Sigmoid colon (tissue), 7 donors: ENCODE results near the gene PSME3IP1. TPM values are rescaled to one million over a fixed set of nuclear protein-coding genes. Genes with fewer than 3 reads are reported as not detected.
"Not testable (repeated sequence)": the region's sequence is repeated elsewhere in the genome, so short reads cannot be mapped to it uniquely, and the experiment has no call there.

Experiments
- DNase-seq: peaks from one replicate; pipeline ENCODE4 v3.0.0-alpha.2; 2019
- H3K27ac ChIP-seq, 4 donors: fragments of 200-600 bp; sonication (generic); one replicate each; pipeline ENCODE4 v1.5.1; 2016 to 2019; ENCODE audit warnings: mild to moderate bottlenecking in 1 of 4
- H3K27me3 ChIP-seq, 3 donors: fragments of 200-600 bp; sonication (generic); one replicate each; pipeline ENCODE4 v1.5.1; 2019; ENCODE audit warnings: mild to moderate bottlenecking in 1 of 3
- H3K36me3 ChIP-seq, 4 donors: fragments of 200-600 bp; sonication (generic); one replicate each; pipeline ENCODE4 v1.5.1; 2016 to 2019
- H3K4me1 ChIP-seq, 4 donors: fragments of 200-600 bp; sonication (generic); one replicate each; pipeline ENCODE4 v1.5.1; 2017 to 2019
- H3K4me3 ChIP-seq, 4 donors: fragments of 200-600 bp; sonication (generic); one replicate each; pipeline ENCODE4 v1.5.1; 2017 to 2019; ENCODE audit warnings: mild to moderate bottlenecking in 2 of 4, moderate library complexity in 1 of 4
- H3K9me3 ChIP-seq, 4 donors: fragments of 200-600 bp in 3 of 4; sonication (generic) in 3 of 4; one replicate each; pipeline versions ENCODE4 v1.5.1 to v1.6.1; 2013 to 2019
- EP300 ChIP-seq, 4 donors: sonication (generic); formaldehyde crosslinking; IDR thresholded peaks; one replicate each; pipeline ENCODE4 v1.6.1; 2017; ENCODE audit warnings: antibody characterized with exemption in 4 of 4
- POLR2A ChIP-seq, 2 donors: fragments of 450-650 bp; IDR thresholded peaks; one replicate each; pipeline ENCODE4 v1.6.1; 2016; ENCODE audit warnings: antibody characterized with exemption in 2 of 2, mild to moderate bottlenecking in 2 of 2, moderate library complexity in 2 of 2
- POLR2AphosphoS5 ChIP-seq, 4 donors: sonication (generic); formaldehyde crosslinking; IDR thresholded peaks; one replicate each; pipeline ENCODE4 v1.6.1; 2017; ENCODE audit warnings: antibody characterized with exemption in 4 of 4
- WGBS, 2 donors: extraction: QIAGEN DNeasy Blood & Tissue Kit; methylation state at CpG; one replicate each; pipeline ENCODE4 v1.1.7; 2013; 5-methylcytosine and 5-hydroxymethylcytosine counted together
- intact Hi-C: fragments of 100-400 bp; cut with DNase I; formaldehyde crosslinking; loops from one replicate; pipeline ENCODE4 v1.15.1; 2023
- polyA plus RNA-seq, 3 donors: library from polyadenylated mRNA; stranded (reverse); fragments of 200-250 nt; gene quantifications; one replicate each; pipeline ENCODE4 v1.2.3, GENCODE V29; 2013
- total RNA-seq, 4 donors: library from RNA; depleted of rRNA; stranded (reverse); fragments of >200 nt; gene quantifications; one replicate each; pipeline ENCODE4 v1.1.0, GENCODE V29; 2016
- TF ChIP-seq, protein P1 (sequence below), 4 experiments: fragments of 450-650 bp in 3 of 4; fragments of 200-600 bp in 1 of 4; IDR thresholded peaks; one replicate each; pipeline ENCODE4 v1.5.1; 2016 to 2019; ENCODE audit warnings: antibody characterized with exemption in 4 of 4, mild to moderate bottlenecking in 3 of 4, moderate library complexity in 2 of 4
- donor health status: healthy with polysubstance abuse.
- donor health status: Bipolar disorder and iron deficiency.
- donor health status: healthy.

Gene PSME3IP1
- total and polyA plus RNA-seq, 7 donors = 60.1 to 81.3 (median 73.9) TPM

DNA sequence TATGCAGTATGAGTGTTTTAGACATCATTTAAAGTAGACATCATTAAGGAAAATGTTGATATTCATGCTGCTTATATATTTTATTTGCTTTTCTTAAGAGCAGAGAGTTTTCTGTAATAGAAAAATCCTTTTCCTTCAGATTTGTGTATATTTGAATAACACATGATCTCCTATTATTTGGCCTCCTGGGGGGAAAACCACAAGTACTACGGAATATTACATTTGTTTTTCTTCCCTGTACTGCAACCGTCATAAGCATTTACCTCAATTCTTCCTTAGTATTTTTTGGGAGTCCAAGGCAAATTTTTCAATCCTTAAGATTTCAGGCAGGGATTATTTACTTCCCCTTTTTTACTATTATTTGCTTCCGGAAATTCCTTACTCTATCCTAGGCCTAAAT is 6.3 kb upstream of the PSME3IP1 start:
- Histone ChIP-seq H3K4me1 (peaks cover 0 to 96% (median 86%) of the 10 kb centered on the region in 4 donors), H3K4me3 (no peak overlapping the region), H3K36me3 (no peaks in the 10 kb centered on the region), H3K27me3 (no peaks in the 10 kb centered on the region), H3K9me3 (no peaks in the 10 kb centered on the region), H3K27ac (peak overlapping the region in 2 of 4 donors; percentile 73 to 82)
- intact Hi-C loops = no loop called here
- DNase-seq = no peak
- TF ChIP-seq EP300 (IDR thresholded peaks at IDR 0.05) (no peak), POLR2AphosphoS5 (IDR thresholded peaks at IDR 0.05) (no peak), POLR2A (IDR thresholded peaks at IDR 0.05) (no peak)
- TF ChIP-seq, protein P1, sequence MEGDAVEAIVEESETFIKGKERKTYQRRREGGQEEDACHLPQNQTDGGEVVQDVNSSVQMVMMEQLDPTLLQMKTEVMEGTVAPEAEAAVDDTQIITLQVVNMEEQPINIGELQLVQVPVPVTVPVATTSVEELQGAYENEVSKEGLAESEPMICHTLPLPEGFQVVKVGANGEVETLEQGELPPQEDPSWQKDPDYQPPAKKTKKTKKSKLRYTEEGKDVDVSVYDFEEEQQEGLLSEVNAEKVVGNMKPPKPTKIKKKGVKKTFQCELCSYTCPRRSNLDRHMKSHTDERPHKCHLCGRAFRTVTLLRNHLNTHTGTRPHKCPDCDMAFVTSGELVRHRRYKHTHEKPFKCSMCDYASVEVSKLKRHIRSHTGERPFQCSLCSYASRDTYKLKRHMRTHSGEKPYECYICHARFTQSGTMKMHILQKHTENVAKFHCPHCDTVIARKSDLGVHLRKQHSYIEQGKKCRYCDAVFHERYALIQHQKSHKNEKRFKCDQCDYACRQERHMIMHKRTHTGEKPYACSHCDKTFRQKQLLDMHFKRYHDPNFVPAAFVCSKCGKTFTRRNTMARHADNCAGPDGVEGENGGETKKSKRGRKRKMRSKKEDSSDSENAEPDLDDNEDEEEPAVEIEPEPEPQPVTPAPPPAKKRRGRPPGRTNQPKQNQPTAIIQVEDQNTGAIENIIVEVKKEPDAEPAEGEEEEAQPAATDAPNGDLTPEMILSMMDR (IDR thresholded peaks at IDR 0.05) = no peak
- WGBS, 2 donors = 86 to 94% methylated on average over 3 of the region's 3 CpGs

DNA sequence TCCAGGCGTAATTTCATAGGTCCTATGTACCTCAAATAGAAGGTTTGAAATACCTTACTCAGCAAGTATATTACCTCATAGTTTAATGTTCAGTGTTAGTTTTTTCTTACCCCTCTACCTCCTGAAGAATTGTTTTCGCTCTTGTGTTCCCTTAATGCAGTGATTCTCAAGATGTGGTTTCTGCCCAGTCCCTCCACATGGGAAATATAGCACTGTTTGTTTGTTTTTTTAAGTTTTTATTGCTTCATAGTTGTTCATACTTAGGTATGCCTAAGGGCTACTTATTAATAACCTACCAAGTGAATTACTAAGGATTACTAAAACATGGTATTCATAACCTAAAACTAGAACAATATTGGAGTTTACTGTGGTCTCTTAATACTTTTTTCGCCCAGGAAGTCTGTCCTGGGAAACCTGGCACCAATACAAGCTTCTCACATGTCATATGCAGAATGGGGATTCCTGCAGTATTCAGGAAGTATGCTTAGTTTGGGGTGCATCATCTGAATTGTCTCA is 5.3 kb upstream of the PSME3IP1 start:
- TF ChIP-seq POLR2AphosphoS5 (IDR thresholded peaks at IDR 0.05) (no peak), POLR2A (IDR thresholded peaks at IDR 0.05) (no peak)
- TF ChIP-seq, protein P1 (IDR thresholded peaks at IDR 0.05) = no peak
- H3K4me3 ChIP-seq = no peak overlapping the region
- intact Hi-C loops = no loop called here
- no peaks in the 10 kb centered on the region for H3K27me3 ChIP-seq
- H3K4me1 ChIP-seq = peaks cover 0 to 87% (median 75%) of the 10 kb centered on the region in 4 donors
- no peaks in the 10 kb centered on the region for H3K9me3 ChIP-seq
- H3K36me3 ChIP-seq = no peaks in the 10 kb centered on the region
- 82 to 85% methylated on average over 3 of the region's 3 CpGs for WGBS, 2 donors
- no peak for DNase-seq
- peak overlapping the region in 2 of 4 donors; percentile 30 to 58 for H3K27ac ChIP-seq

DNA sequence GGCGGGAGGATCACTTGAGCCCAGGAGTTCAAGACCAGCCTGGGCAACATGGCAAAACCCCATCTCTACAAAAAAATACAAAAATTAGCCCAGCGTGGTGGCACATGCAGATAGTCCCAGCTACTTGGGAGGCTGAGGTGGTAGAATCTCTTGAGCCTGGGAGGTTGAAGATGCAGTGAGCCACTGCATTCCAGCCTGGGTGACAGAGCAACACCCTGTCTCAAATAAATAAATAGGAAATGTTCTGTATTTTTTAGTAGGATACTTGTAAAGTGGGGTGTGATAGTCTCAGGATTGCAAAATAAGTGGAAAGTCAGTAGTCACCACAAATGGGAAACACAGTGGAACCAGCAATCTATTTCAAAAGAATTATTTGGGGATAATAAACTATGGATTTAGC is 4.3 kb upstream of the PSME3IP1 start:
- Histone ChIP-seq H3K4me3 (no peak overlapping the region), H3K27ac (peak overlapping the region in 3 of 4 donors; percentile 10 to 58 (median 28)), H3K36me3 (no peaks in the 10 kb centered on the region), H3K4me1 (peaks cover 0 to 79% (median 70%) of the 10 kb centered on the region in 4 donors), H3K9me3 (no peaks in the 10 kb centered on the region), H3K27me3 (no peaks in the 10 kb centered on the region)
- TF ChIP-seq POLR2AphosphoS5 (IDR thresholded peaks at IDR 0.05) (no peak), POLR2A (IDR thresholded peaks at IDR 0.05) (no peak), EP300 (IDR thresholded peaks at IDR 0.05) (no peak)
- TF ChIP-seq, protein P1 (IDR thresholded peaks at IDR 0.05) = no peak
- intact Hi-C loops = no loop called here
- WGBS, 2 donors = 97 to 98% methylated on average over 2 of the region's 2 CpGs
- DNase-seq = no peak

DNA sequence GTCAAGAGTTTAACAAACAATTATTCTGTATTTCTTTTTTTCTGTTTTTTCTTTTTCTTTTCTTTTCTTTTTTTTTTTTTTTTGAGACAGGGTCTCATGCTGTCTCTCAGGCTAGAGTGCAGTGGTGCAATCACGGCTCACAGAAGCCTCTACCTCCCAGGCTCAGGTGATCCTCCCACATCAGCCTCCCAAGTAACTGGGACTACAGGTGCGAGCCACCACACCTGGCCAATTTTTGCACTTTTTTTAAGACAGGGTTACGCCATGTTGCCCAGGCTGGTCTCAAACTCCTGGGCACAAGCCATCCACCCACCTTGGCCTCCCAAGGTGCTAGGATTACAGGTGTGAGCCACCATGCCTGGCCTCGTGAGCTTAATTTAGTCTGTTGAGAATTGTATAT is 3.7 kb upstream of the PSME3IP1 start:
- DNase-seq, H3K4me3 ChIP-seq, H3K36me3 ChIP-seq, H3K27me3 ChIP-seq, H3K9me3 ChIP-seq: not testable (repeated sequence)
- intact Hi-C loops = loop anchor here (5.0 to 10.0 kb wide), 4 partner anchors 97 to 345 kb away; partner anchors contain the start of genes CCDC102A, CPNE2 and HERPUD1
- Histone ChIP-seq H3K27ac (peak overlapping the region in 1 of 4 donors; percentile 58), H3K4me1 (peaks cover 0 to 79% (median 69%) of the 10 kb centered on the region in 4 donors)
- WGBS, 2 donors = 97% methylated on average over 4 of the region's 4 CpGs

DNA sequence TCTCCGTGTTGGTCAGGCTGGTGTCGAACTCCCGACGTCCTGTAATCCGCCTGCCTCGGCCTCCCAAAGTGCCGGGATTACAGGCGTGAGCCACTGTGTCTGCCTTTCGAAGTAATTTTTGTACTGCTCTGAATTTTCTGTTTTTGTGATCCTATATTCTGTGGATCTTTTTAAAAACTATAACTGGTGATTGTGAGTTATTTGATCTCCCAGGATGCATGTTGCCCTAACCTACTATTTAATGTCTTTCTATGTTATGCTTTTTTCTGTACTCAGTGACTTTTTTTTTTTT is 2.8 kb upstream of the PSME3IP1 start:
- H3K27me3 ChIP-seq = no peaks in the 10 kb centered on the region
- H3K4me3 ChIP-seq = no peak overlapping the region
- H3K9me3 ChIP-seq = no peaks in the 10 kb centered on the region
- H3K27ac ChIP-seq = peak overlapping the region in 2 of 4 donors; percentile 10 to 97
- intact Hi-C loops = loop anchor here (5.0 to 10.0 kb wide), 4 partner anchors 96 to 346 kb away; partner anchors contain the start of genes CCDC102A, CPNE2 and HERPUD1
- DNase-seq = no peak
- 92 to 94% methylated on average over 9 of the region's 9 CpGs for WGBS, 2 donors
- peaks cover 0 to 78% (median 63%) of the 10 kb centered on the region in 4 donors for H3K4me1 ChIP-seq
- no peak for TF ChIP-seq POLR2A (IDR thresholded peaks at IDR 0.05)
- H3K36me3 ChIP-seq = no peaks in the 10 kb centered on the region

DNA sequence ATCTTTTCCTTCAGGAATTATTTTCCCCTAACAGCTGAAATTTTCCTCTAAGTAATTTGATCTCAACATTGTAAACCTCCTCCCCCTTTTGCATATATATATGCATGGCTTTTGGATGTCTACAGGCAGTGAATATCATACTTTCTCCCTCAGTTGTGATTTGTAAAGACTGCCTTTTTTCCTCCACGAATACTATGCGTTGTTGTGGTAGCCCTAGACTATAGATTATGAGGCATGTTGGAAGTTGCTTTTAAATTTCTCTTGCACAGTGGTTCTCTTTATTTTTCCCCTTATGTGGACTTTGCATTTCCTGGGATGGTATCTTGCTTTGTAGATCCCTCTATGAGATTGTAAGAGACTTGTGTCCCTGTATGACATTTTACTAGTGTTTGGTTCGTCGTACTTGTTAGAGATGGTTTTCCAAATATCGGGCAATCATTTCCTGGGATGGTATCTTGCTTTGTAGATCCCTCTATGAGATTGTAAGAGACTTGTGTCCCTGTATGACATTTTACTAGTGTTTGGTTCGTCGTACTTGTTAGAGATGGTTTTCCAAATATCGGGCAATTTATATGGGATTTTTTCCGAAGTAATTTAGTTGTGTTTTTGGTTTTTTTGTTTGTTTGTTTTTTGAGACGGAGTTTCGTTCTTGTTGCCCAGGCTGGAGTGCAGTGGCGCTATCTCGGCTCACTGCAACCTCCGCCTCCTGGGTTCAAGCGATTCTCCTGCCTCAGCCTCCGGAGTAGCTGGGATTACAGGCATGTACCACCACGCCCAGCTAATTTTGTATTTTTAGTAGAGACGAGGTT is 2.3 kb upstream of the PSME3IP1 start:
- intact Hi-C loops = loop anchor here (1.0 to 10.0 kb wide), 5 partner anchors 56 to 347 kb away; partner anchors contain the start of genes CCDC102A, CPNE2 and HERPUD1

More for the DNA sequence above, 2.3 kb upstream of the PSME3IP1 start:
- Histone ChIP-seq H3K4me1 (peaks cover 0 to 76% (median 57%) of the 10 kb centered on the region in 4 donors), H3K4me3 (peak overlapping the region in 3 of 4 donors; percentile 88 to 99 (median 95)), H3K27ac (peak overlapping the region; percentile 97 to 99 (median 98))
- DNase-seq, H3K9me3 ChIP-seq, H3K27me3 ChIP-seq, H3K36me3 ChIP-seq: not testable (repeated sequence)
- 53 to 77% methylated on average over 18 of the region's 18 CpGs for WGBS, 2 donors
